Muscle of leg (tissue), 11 donors: ENCODE data around the gene LY6G6C. TPM values are rescaled to one million over a fixed set of nuclear protein-coding genes. Genes with fewer than 3 reads are reported as not detected.

Source experiments
- DNase-seq: peaks from one replicate; pipeline ENCODE4 v3.0.0; 2013
- H3K27ac ChIP-seq: one replicate; pipeline ENCODE4 v1.5.1; 2013; ENCODE audit warnings: mild to moderate bottlenecking, low read length, control low read depth
- H3K27me3 ChIP-seq: one replicate; pipeline ENCODE4 v1.6.1; 2013; ENCODE audit warnings: low read length; ENCODE audit not compliant: control insufficient read depth, insufficient read depth
- H3K36me3 ChIP-seq: one replicate; pipeline ENCODE4 v1.6.1; 2013; ENCODE audit warnings: low read length; ENCODE audit not compliant: control insufficient read depth, insufficient read depth
- H3K4me1 ChIP-seq: one replicate; pipeline ENCODE4 v1.6.1; 2013; ENCODE audit warnings: low read length; ENCODE audit not compliant: control insufficient read depth, insufficient read depth
- H3K4me3 ChIP-seq: one replicate; pipeline ENCODE4 v1.5.1; 2013; ENCODE audit warnings: low read length, control low read depth
- H3K9me3 ChIP-seq: replicated peaks from 2 replicates; pipeline ENCODE4 v1.6.1; 2013; ENCODE audit warnings: low read depth, low read length; ENCODE audit not compliant: control insufficient read depth
- WGBS: methylation state at CpG from one replicate; pipeline ENCODE4 v1.1.5; 2013; ENCODE audit warnings: missing lambda C conversion rate; ENCODE audit not compliant: insufficient coverage; 5-methylcytosine and 5-hydroxymethylcytosine counted together
- polyA plus RNA-seq, 8 donors: library from polyadenylated mRNA; unstranded; fragments of 120-200 nt; gene quantifications; one replicate each; pipeline versions ENCODE4 v1.2.1 to v1.2.3, GENCODE V29; 2013; ENCODE audit warnings: inconsistent platforms in 1 of 8, low replicate concordance in 1 of 8; ENCODE audit not compliant: insufficient read length in 8 of 8, insufficient read depth in 1 of 8
- total RNA-seq: library from RNA; stranded (reverse); fragments of 120-200 nt; gene quantifications from one replicate; pipeline ENCODE4 v1.2.4, GENCODE V29; 2013

LY6G6C gene
- total and polyA plus RNA-seq, 9 donors: 0.09 to 1.2 (median 0.35) TPM; not detected in 1

- peak overlapping the region; percentile 59 for H3K27ac ChIP-seq
- no peak for DNase-seq
- 67% methylated on average over 7 of the region's 8 CpGs for WGBS
- H3K36me3 ChIP-seq: peaks cover 40% of the 10 kb centered on the region
- no peaks in the 10 kb centered on the region for H3K9me3 ChIP-seq
- no peak overlapping the region for H3K4me3 ChIP-seq
- H3K27me3 ChIP-seq: peaks cover 4% of the 10 kb centered on the region
- peaks cover 16% of the 10 kb centered on the region for H3K4me1 ChIP-seq
These were observed 41.5 kb upstream of the LY6G6C start for GRCh38 chr6:31762878-31763618.

- H3K27me3 ChIP-seq: peaks cover 4% of the 10 kb centered on the region
- peaks cover 16% of the 10 kb centered on the region for H3K4me1 ChIP-seq
- H3K27ac ChIP-seq: peak within 1 kb of the TSS; percentile 59
- no peak within 1 kb of the TSS for H3K4me3 ChIP-seq
- no peak for DNase-seq
- no peaks in the 10 kb centered on the region for H3K9me3 ChIP-seq
- no CpG with 5 or more reads among the region's 4 CpGs for WGBS
- peaks cover 40% of the 10 kb centered on the region for H3K36me3 ChIP-seq
These were observed 40.8 kb upstream of the LY6G6C start, which contains the start of gene SAPCD1 for GRCh38 chr6:31762356-31762755. TSS of gene SAPCD1 (plus strand) at chr6:31762656. CDS start at chr6:31763055, 399 bp downstream.

- H3K36me3 ChIP-seq: peaks cover 40% of the 10 kb centered on the region
- H3K9me3 ChIP-seq: no peaks in the 10 kb centered on the region
- no peak overlapping the region for H3K27ac ChIP-seq
- peaks cover 1% of the 10 kb centered on the region for H3K27me3 ChIP-seq
- H3K4me3 ChIP-seq: no peak overlapping the region
- H3K4me1 ChIP-seq: peaks cover 13% of the 10 kb centered on the region
- DNase-seq: no peak
- WGBS: 92% methylated on average over 4 of the region's 8 CpGs
These were observed 39.8 kb upstream of the LY6G6C start for GRCh38 chr6:31761343-31761742.

- Histone ChIP-seq H3K27me3 (no peaks in the 10 kb centered on the region), H3K27ac (no peak overlapping the region), H3K9me3 (no peaks in the 10 kb centered on the region), H3K36me3 (peaks cover 40% of the 10 kb centered on the region), H3K4me3 (no peak overlapping the region), H3K4me1 (peaks cover 9% of the 10 kb centered on the region)
- DNase-seq: no peak
- WGBS: no CpG with 5 or more reads among the region's 5 CpGs
These were observed 39.2 kb upstream of the LY6G6C start for GRCh38 chr6:31760790-31761189.

- Histone ChIP-seq H3K27ac (no peak overlapping the region), H3K36me3 (peaks cover 38% of the 10 kb centered on the region), H3K27me3 (no peaks in the 10 kb centered on the region), H3K4me3 (no peak overlapping the region), H3K4me1 (peaks cover 6% of the 10 kb centered on the region), H3K9me3 (no peaks in the 10 kb centered on the region)
- DNase-seq: no peak
- WGBS: 100% methylated on average over 1 of the region's 2 CpGs
These were observed 36.7 kb upstream of the LY6G6C start for GRCh38 chr6:31758281-31758680.

- Histone ChIP-seq H3K4me1 (no peaks in the 10 kb centered on the region), H3K27ac (no peak overlapping the region), H3K4me3 (no peak overlapping the region), H3K9me3 (no peaks in the 10 kb centered on the region), H3K27me3 (no peaks in the 10 kb centered on the region), H3K36me3 (peaks cover 4% of the 10 kb centered on the region)
- DNase-seq: no peak
- WGBS: 89% methylated on average over 2 of the region's 8 CpGs
These were observed 31.3 kb upstream of the LY6G6C start for GRCh38 chr6:31752739-31753319.

GRCh38 chr6:31750411-31751022, 29.0 kb upstream of the LY6G6C start:
- H3K4me1 ChIP-seq: no peaks in the 10 kb centered on the region
- WGBS: 88% methylated on average over 6 of the region's 7 CpGs
- H3K4me3 ChIP-seq: no peak overlapping the region
- H3K27me3 ChIP-seq: no peaks in the 10 kb centered on the region
- H3K36me3 ChIP-seq: peaks cover 11% of the 10 kb centered on the region
- H3K9me3 ChIP-seq: no peaks in the 10 kb centered on the region
- H3K27ac ChIP-seq: no peak overlapping the region
- no peak for DNase-seq

GRCh38 chr6:31749301-31750036, 27.9 kb upstream of the LY6G6C start:
- H3K4me1 ChIP-seq: no peaks in the 10 kb centered on the region
- 80% methylated on average over 1 of the region's 8 CpGs for WGBS
- no peak overlapping the region for H3K4me3 ChIP-seq
- H3K36me3 ChIP-seq: peaks cover 11% of the 10 kb centered on the region
- no peaks in the 10 kb centered on the region for H3K27me3 ChIP-seq
- H3K27ac ChIP-seq: no peak overlapping the region
- DNase-seq: no peak
- H3K9me3 ChIP-seq: no peaks in the 10 kb centered on the region

GRCh38 chr6:31744422-31744821, 22.9 kb upstream of the LY6G6C start:
- Histone ChIP-seq H3K9me3 (no peaks in the 10 kb centered on the region), H3K27me3 (no peaks in the 10 kb centered on the region), H3K4me1 (peaks cover 10% of the 10 kb centered on the region), H3K27ac (no peak overlapping the region), H3K4me3 (no peak overlapping the region), H3K36me3 (peaks cover 32% of the 10 kb centered on the region)
- 0% methylated on average over 1 of the region's 1 CpG for WGBS
- no peak for DNase-seq

GRCh38 chr6:31742894-31743293, 21.3 kb upstream of the LY6G6C start:
- H3K36me3 ChIP-seq: peaks cover 32% of the 10 kb centered on the region
- H3K4me3 ChIP-seq: no peak overlapping the region
- 72% methylated on average over 3 of the region's 3 CpGs for WGBS
- peaks cover 24% of the 10 kb centered on the region for H3K4me1 ChIP-seq
- no peak overlapping the region for H3K27ac ChIP-seq
- no peak for DNase-seq
- no peaks in the 10 kb centered on the region for H3K9me3 ChIP-seq
- H3K27me3 ChIP-seq: no peaks in the 10 kb centered on the region
